ENCODE results near the gene NMU.

DNA sequence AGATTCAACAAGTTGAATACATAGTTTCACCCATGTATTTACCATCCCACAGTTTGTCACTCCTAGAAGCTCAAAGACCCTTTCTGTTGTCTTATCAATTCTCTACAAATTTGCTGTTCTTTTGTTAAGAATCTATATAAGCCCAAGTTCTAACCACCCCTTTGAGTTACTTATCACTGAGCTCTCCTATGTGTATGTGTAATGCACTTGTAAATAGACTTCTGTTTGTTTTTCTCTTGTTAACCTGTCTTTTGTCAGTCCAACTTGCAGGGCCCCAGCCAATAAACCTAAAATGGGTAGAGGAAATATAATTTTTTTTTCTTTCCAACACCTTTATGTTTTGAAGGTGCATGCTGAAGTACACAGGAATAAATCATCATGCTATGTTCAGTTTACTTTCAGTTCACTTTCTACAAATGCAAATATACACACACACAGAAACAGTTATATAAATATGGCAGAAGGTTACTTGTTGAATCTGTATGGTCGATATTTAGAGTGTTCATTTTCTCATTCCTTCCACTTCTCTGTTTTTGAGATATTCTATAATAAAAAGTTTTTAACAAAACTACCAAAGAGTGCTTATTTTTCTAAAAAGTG is 67.1 kb downstream of the NMU start:
- no peak for TF ChIP-seq CTCF (IDR thresholded peaks at IDR 0.05)
- TF ChIP-seq POLR2AphosphoS5 (IDR thresholded peaks at IDR 0.05) = no peak
- no peak for TF ChIP-seq POLR2A (IDR thresholded peaks at IDR 0.05)
